Measurements from ENCODE around the gene MGME1.

DNA sequence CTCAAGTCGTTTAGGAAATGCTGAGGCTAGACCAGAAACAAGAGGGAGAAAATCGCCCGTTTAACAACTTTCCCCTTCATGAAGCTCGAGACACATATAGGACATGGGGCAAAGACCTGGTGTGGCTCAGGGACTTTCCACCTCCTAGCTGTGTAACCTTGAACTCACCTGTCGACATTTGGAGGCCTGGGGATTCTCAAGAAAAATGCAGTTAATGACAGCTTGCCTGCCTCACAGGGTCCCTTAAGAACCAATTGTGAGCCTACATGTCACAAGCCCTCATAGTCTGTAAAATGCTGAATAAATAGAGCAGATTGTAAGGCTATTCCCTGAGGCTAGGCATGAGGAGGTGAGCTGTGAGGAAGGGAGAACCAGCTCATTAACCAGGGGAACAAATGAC lies 35.1 kb downstream of the MGME1 start:
- TF ChIP-seq, protein P1, sequence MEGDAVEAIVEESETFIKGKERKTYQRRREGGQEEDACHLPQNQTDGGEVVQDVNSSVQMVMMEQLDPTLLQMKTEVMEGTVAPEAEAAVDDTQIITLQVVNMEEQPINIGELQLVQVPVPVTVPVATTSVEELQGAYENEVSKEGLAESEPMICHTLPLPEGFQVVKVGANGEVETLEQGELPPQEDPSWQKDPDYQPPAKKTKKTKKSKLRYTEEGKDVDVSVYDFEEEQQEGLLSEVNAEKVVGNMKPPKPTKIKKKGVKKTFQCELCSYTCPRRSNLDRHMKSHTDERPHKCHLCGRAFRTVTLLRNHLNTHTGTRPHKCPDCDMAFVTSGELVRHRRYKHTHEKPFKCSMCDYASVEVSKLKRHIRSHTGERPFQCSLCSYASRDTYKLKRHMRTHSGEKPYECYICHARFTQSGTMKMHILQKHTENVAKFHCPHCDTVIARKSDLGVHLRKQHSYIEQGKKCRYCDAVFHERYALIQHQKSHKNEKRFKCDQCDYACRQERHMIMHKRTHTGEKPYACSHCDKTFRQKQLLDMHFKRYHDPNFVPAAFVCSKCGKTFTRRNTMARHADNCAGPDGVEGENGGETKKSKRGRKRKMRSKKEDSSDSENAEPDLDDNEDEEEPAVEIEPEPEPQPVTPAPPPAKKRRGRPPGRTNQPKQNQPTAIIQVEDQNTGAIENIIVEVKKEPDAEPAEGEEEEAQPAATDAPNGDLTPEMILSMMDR (IDR thresholded peaks at IDR 0.05): no peak
- no peak for TF ChIP-seq EP300 (IDR thresholded peaks at IDR 0.05)
- no peak for TF ChIP-seq POLR2AphosphoS5 (IDR thresholded peaks at IDR 0.05)

All from sigmoid colon (tissue), 4 donors.